Non-pigmented ciliary epithelial cell (primary cell): ENCODE results near the gene NHSL2.
A peak's percentile ranks its signal among the peaks of the same experiment; 100 is the strongest.

Experiments
- DNase-seq: peaks from one replicate; pipeline ENCODE4 v3.0.0-alpha.2; 2010; ENCODE audit warnings: low read depth

Gene NHSL2

GRCh38 chrX:72020204-72020603, 109.6 kb downstream of the NHSL2 start:
- DNase-seq, result no peak

DNA sequence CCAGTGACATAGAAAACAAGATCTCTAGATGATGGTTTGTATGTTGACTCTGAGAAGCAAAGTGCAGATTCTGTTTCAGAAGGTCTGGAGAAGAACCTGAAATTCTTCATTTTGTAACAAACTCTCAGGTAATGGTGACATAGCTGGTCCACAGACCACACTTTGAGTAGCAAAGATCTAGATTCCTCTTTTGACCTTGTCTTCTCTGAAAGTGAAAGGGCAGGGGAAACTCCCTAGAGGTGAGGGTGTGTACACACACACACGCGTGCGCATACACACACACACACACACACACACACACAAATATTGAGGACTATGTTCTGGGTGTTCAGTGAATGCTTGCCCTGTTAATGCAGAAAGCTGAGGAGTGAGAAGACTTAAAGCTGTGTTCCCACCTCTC, 110.1 kb downstream of the NHSL2 start:
- no peak for DNase-seq

DNA sequence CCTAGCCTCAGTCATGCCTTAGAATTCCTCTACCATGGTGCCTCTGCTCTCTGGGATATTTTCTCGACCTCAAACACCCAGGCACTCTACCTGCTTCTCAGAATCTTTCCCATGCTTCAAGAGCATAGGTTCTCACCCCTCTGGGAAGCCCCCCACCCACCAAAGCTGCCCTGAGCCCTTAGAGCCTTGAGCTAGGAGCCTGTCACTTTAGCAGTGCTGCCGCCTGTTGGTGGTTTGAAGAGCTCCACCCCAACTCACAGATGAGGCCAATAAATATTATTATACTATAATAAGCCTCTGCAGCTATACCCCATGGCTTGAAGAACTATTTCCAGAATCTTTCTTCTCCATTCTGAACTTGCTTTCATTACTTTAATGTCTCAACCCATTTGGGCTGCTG, 111.3 kb downstream of the NHSL2 start:
- no peak for DNase-seq

DNA sequence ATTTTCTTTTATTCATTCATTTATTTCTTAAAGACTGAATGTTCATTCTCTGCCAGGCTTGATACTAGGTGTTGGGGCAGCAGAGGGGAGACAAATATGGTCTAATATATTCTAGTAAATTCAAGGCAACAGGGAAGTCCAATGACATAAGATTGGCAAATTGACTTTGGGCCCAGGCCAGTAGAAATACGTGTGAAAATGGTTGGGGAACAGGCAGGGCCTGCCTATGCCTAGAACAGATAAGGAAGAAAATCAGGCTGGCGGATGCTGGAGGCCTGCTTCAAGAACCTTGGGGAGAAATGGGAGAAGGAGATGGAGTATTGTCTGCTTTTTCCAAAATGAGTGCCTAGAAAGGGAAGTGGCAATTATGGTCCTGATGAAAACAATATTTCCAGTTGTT, 112.4 kb downstream of the NHSL2 start:
- DNase-seq, result no peak

DNA sequence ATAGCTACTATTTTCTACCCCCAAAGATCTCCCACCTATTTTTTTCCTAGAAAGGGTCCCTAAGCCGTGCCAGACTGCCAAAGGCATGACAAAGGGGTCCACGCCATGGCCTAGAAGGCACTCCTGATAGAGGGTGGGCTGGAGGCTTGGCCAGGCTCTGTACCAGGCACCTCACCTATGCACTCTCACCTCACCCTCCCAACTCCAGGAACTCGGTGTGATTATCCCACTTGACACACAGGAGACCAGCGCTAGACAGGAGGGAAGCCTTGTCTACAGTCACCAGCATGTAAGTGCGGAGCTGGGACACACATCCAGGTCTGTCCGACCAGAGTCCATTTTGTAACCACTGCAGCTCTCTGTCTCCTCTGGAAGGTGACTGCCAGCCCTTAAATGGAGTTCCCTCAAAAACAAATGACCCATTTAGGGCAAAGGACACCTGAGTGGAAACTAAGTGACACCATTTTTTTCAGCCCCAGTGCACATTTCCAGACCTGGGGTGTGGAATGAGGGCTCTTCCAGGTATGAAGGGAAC, 114.7 kb downstream of the NHSL2 start:
- no peak for DNase-seq

DNA sequence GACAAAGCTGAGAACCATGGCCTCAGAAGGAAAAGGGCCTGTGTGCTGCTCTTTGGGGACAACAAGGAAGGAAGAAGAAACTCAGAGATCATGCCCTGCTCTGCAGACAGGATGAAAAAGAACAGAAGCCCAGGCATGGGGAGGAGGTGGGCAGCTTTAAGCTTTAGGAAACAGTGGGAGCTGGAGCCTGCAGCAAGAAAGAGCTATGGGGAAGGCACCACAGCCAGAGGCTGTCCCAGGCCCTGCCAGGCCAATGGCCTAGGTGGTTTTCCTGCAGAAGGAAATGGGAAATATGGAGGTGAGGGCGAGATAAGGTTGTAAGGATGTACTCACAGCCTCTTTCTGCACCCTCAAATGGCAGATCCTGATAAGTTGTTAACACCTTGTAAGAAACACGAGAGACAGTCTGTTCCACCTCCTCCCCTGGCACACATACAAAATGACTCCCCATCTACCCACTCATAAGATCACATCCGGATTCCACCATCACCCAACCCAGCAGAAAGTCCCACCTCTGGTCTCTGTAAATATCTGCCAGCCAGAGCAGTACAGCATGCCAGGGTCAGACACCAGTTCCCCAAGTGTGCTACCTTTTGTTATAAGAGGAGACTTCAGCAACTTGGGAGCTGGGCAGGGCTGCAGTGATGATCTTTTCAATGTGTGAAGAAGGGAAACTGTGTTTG, 115.8 kb downstream of the NHSL2 start:
- DNase-seq, result no peak

DNA sequence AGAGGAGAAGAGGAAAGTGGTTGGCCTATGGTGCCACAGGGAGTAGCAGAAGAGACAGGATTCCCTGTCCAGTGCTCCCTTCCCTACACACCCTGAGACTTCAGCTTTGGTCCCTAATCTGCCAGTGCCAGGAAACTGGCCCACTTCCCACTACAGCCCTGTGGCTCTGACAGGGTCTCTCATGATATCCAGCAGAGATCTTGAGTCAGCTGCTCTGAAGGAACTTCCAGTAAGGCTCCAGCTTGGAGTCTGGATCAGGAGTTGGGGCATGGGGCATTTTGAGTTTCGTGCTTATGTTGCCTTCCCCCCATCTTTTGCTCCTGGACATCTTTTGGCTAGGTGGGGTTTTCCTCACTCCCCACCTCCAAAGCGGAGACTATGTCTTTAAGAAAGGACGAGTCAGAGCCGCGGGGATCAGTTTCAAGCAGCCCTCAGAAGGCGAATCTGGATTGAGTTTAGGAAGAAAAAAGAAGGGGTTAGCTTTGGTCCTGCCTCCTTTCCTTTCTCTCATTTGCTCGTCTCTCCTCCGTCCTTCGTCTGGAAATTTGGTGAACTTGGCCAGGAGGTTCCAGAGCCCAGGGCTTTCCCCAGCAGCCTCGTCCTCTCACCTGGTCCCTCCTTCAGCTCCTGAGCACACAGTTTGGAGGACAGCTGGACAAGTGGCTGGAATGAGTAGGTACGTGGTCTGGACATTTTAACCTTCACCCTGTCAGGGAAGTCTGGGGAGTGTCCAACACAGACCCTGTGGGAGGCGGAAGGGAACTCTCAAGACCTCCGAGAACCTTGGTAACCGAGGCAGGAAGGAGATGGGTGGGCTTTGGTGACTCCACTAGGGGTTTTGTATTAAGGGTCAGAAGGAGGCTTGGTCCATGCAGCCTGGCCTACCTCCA, 116.6 kb downstream of the NHSL2 start:
- DNase-seq, result no peak

DNA sequence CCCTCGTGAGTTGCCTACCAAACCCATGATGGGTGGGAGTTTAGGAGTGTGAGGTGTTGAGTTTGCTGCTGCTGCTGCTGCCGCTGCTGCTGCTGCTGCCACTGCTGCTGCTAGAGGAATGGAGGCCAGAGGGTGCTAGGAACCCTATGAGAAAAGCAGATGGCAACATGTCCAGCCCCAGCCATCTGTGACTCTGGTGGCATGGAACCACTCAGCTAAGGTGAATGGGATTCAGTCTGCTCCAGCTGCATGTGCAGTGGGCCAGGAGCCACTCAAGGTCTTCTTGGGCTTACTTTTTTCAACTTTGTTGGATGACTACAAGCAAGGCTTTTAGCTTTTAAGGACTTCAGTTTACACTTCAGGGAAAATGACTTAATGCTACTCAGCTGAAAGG, 117.3 kb downstream of the NHSL2 start:
- DNase-seq, result no peak

DNA sequence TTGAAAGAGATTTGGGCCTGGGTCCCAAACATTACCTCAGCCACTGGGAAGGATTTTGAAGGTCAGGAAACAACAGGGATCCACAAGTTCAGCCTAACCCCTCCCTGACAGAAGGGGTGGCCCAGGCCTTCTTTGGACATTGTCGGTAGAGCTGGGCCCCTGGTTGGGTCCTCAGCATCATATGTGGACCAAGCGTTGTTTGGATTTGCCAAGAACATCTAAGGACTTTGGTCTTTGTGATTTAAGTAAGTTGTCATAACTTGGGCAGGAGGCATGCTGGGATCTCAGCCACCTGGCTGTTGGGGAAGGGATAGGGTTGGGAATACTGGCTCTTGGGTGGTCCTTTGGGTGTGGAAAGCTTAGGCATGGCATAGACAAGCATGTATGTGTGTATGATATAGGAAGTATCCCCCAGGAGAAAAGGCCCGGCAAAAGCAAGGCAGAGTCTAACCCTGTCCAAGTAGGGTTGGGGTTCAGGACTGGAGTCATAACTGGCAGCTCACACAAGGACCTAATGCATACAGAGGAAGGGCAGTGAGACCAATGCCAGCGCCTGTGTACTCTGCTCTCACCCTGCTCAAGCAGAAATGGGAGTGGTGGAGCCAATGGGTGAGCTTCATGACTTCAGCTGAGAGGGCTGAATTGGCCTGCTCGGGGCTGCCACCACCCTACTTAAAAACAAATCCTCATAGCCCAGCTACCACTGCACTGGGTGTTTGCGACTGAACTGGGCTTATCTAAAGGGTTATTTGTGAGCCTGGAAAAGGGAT, 118.2 kb downstream of the NHSL2 start:
- DNase-seq, result no peak

GRCh38 chrX:72029483-72030411, 119.1 kb downstream of the NHSL2 start:
- peak; percentile 55 for DNase-seq

- no peak for DNase-seq
Observed at GRCh38 chrX:72030431-72030830, 119.8 kb downstream of the NHSL2 start.

DNA sequence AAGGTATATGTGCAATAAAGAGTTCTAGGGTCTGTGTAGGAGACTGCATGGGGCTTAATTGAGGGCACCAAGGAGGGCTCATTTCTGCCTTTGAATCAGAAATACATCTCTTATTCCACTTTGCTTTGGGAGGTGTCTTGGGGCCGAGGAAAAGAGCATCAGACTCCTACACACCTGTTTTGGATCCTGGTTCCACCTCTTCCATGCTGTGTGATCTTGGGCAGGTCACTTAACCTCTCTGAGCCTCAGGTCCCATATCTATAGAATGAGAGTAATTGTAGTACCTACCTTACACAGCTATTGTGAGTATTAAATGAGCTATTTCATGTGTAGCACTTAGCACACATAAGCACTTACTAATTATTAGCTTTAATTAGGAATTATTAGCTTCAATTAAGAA, 120.5 kb downstream of the NHSL2 start:
- no peak for DNase-seq

GRCh38 chrX:72031634-72032033, 121.0 kb downstream of the NHSL2 start:
- no peak for DNase-seq

DNA sequence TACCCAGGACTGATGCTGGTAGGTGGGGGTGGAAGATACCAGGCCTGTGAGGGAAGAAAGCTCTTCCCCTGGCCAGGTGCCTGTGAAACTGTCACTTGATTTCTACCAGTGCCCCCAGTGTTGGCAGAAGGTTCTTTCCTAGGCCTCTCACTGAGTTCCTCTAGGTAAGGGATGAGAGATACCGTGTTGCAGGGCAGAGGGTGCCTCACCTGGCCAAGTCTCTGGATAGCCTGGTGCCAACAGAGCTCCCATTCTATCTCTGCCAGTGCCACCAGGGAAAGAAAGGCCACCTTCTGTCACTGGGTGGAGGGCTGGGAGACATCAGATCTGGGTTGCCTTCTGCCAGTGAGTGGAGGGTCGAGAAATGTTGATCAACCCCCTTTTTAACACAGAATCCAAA, 127.0 kb downstream of the NHSL2 start:
- no peak for DNase-seq

GRCh38 chrX:72038016-72038415, 127.4 kb downstream of the NHSL2 start:
- no peak for DNase-seq

DNA sequence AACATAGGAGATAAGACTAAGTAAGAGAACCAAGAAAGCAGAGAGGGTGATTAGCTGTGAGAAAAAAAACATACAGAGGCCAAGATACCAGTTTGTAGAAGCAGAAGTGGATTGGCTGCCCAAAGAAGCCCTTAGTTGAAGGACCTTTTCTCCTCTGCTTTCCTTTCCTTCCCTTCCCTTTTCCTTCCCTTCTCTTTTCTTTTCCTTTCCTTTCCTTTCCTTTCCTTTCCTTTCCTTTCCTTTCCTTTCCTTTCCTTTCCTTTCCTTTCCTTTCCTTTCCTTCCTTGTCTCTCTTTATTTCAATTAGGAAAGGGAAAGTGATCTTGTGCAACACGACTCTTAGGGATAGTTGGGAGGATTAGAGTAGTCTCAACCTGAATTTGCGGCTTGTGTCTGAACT, 128.2 kb downstream of the NHSL2 start:
- DNase-seq, result no peak

GRCh38 chrX:72040506-72040905, 129.9 kb downstream of the NHSL2 start:
- no peak for DNase-seq

DNA sequence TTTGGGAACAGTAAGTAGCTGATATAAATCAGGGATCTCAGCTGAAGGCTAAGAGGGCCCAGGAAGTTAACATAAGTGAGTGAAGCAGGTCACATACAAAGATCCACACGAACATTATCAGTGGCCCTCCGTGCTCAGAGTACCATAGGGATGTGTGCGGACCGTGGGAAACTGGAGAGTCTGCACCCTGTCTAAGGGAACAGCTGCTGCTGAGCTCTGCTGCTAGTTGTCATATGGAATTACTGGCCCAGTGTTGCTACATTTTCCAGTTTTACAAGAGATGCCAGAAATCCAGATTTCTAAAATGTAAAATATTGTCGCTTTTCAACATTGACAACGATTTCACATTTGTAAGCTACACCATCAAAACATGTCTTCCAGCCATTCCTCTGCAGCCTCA, 130.5 kb downstream of the NHSL2 start:
- DNase-seq, result no peak

- no peak for DNase-seq
Observed at GRCh38 chrX:72041871-72042851, 131.5 kb downstream of the NHSL2 start.

- no peak for DNase-seq
Observed at GRCh38 chrX:72042852-72043248, 132.2 kb downstream of the NHSL2 start.
